Keratinocyte (primary cell): ENCODE results near the gene DUSP14.

Source experiments
- CTCF ChIP-seq, 3 experiments: IDR thresholded peaks in 1 of 3; conservative IDR thresholded peaks in 1 of 3; optimal IDR thresholded peaks in 1 of 3; 2 replicates in 2 of 3; 3 replicates in 1 of 3; pipeline versions ENCODE3 to v1.5.1; 2011; ENCODE audit warnings: low read length in 3 of 3, mild to moderate bottlenecking in 3 of 3, moderate library complexity in 2 of 3, control low read depth in 1 of 3, inconsistent platforms in 1 of 3; ENCODE audit not compliant: insufficient read depth in 2 of 3; ENCODE audit errors: extremely low read depth in 1 of 3
- EZH2 ChIP-seq: IDR thresholded peaks from one replicate; pipeline ENCODE4 v1.6.1; 2012; ENCODE audit warnings: inconsistent platforms, mild to moderate bottlenecking, low read length, moderate library complexity

GRCh38 chr17:37513711-37514110, 24.0 kb downstream of the DUSP14 start:
- TF ChIP-seq CTCF (optimal IDR thresholded peaks at IDR 0.05 in 1 of 3, IDR thresholded peaks at IDR 0.05 in 1 of 3, conservative IDR thresholded peaks at IDR 0.05 in 1 of 3; ENCODE audit: extremely low read depth in 1 of 3, insufficient read depth in 2 of 3, low read length in 3 of 3) (no peak), EZH2 (no peak)
